ENCODE measurements around the gene GTSE1. TPM values are rescaled to one million over a fixed set of nuclear protein-coding genes. Genes with fewer than 3 reads are reported as not detected.

Gene GTSE1
- polyA plus RNA-seq, 1 of the 3 experiments (the other 2 are of a cell fraction), result 12.2 TPM

DNA sequence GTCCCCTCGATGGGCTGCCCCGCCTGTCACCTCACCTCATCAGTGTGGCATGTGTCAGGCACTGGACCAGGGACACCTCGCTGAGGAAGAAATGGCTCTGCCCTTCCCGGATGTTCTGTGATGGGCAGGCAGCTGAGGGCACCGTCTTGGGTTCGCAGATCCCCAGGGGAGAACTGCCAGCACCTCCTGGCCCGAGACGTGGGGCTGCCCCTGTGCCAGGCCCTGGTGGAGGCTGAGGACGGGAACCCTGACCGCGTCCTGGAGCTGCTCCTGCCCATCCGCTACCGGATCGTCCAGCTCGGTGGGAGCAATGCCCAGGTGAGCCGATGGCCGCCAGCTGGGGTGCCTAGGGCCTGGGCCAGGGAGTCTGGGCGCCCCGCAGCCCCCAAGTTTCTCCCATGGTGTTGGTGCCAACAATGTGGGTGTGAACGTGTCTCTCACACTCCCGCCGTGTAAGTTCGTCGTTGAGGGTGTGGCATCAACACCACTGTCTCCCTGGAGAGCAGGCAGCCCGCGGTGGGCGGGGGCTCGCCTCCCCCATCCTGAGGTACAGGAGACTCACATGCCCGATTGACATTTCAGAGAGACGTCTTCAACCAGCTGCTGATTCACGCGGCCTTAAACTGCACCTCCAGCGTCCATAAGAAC is 7.3 kb upstream of the GTSE1 start:
- 79% methylated on average over 5 of the region's 33 CpGs for whole genome bisulfite sequencing (ENCODE audit: low lambda C conversion rate)
- H3K4me3 ChIP-seq (ENCODE audit: low read depth in 2 of 2, low read length in 1 of 2), result no peak overlapping the region
- H3K27me3 ChIP-seq (ENCODE audit: insufficient read depth), result no peaks in the 10 kb centered on the region
- no peaks in the 10 kb centered on the region for H3K4me1 ChIP-seq (ENCODE audit: control insufficient read depth in 1 of 2, insufficient read depth in 2 of 2, low read depth in 1 of 2, low read length in 1 of 2)
- DNase-seq, result no peak
- no peak overlapping the region for H3K9ac ChIP-seq
- no peak overlapping the region for H3K4me2 ChIP-seq
- no peak overlapping the region for H3K27ac ChIP-seq (ENCODE audit: low read depth in 2 of 2, low read length in 1 of 2)
- peaks cover 9 to 30% of the 10 kb centered on the region in 2 experiments for H3K36me3 ChIP-seq (replicated peaks in 1 of 2; ENCODE audit: control insufficient read depth in 1 of 2, insufficient read depth in 2 of 2, low read length in 1 of 2)
- H3K9me2 ChIP-seq, result no peaks in the 10 kb centered on the region
- H3K79me2 ChIP-seq (ENCODE audit: insufficient read depth), result no peaks in the 10 kb centered on the region
- TF ChIP-seq TCF12 (IDR thresholded peaks at IDR 0.05), result no peak
- no peak for TF ChIP-seq EP300 (IDR thresholded peaks at IDR 0.05; ENCODE audit: borderline replicate concordance in 1 of 2, low read depth in 1 of 2, low read length in 1 of 2)
- no peak for TF ChIP-seq MXI1 (IDR thresholded peaks at IDR 0.05; ENCODE audit: low read depth, low read length)
- no peak for TF ChIP-seq NFIC (IDR thresholded peaks at IDR 0.05; ENCODE audit: borderline replicate concordance)
- no peak for TF ChIP-seq CHD2 (IDR thresholded peaks at IDR 0.05; ENCODE audit: low read length, partially characterized antibody)
- no peak for TF ChIP-seq RXRA (IDR thresholded peaks at IDR 0.05; ENCODE audit: borderline replicate concordance, low read depth)
- no peak for TF ChIP-seq FOSL2 (IDR thresholded peaks at IDR 0.05; ENCODE audit: borderline replicate concordance, low read depth)
- TF ChIP-seq RFX5 (IDR thresholded peaks at IDR 0.05; ENCODE audit: low read length), result no peak
- TF ChIP-seq ELF1 (IDR thresholded peaks at IDR 0.05), result no peak
- no peak for TF ChIP-seq SMC3 (IDR thresholded peaks at IDR 0.05; ENCODE audit: low read depth, low read length)
- no peaks in the 10 kb centered on the region for H3F3A ChIP-seq (replicated peaks; ENCODE audit: insufficient read depth)
- POLR2A ChIA-PET, result interaction anchor here (1.5 kb wide), 1 partner anchor 140 kb away, joined by 3 read pairs; no protein-coding TSS in a partner anchor
- H2AFZ ChIP-seq (ENCODE audit: low read depth), result no peak overlapping the region
- H3K9me3 ChIP-seq, result no peaks in the 10 kb centered on the region
- CTCF ChIA-PET, result no interaction called here
- H4K20me1 ChIP-seq (ENCODE audit: insufficient read depth), result no peaks in the 10 kb centered on the region

GRCh38 chr22:46290121-46290842 is 6.4 kb upstream of the GTSE1 start:
- no peak overlapping the region for H2AFZ ChIP-seq (ENCODE audit: low read depth)
- DNase-seq, result no peak
- H3K9me3 ChIP-seq, result no peaks in the 10 kb centered on the region
- no peaks in the 10 kb centered on the region for H4K20me1 ChIP-seq (ENCODE audit: insufficient read depth)
- H3K4me3 ChIP-seq (ENCODE audit: low read depth in 2 of 2, low read length in 1 of 2), result no peak overlapping the region
- WGBS (ENCODE audit: low lambda C conversion rate), result 98% methylated on average over 17 of the region's 17 CpGs
- peaks cover 9 to 22% of the 10 kb centered on the region in 2 experiments for H3K36me3 ChIP-seq (replicated peaks in 1 of 2; ENCODE audit: control insufficient read depth in 1 of 2, insufficient read depth in 2 of 2, low read length in 1 of 2)
- H3K4me1 ChIP-seq (ENCODE audit: control insufficient read depth in 1 of 2, insufficient read depth in 2 of 2, low read depth in 1 of 2, low read length in 1 of 2), result peaks cover 0 to under 1% of the 10 kb centered on the region in 2 experiments; a peak in 1 of 4 replicates
- no peaks in the 10 kb centered on the region for H3K27me3 ChIP-seq (ENCODE audit: insufficient read depth)
- CTCF ChIA-PET, result interaction anchor here (1.0 kb wide), 1 partner anchor 168 kb away, joined by 5 read pairs; no protein-coding TSS in a partner anchor
- H3K9me2 ChIP-seq, result no peaks in the 10 kb centered on the region
- no peak overlapping the region for H3K4me2 ChIP-seq
- peaks cover 4% of the 10 kb centered on the region for H3F3A ChIP-seq (replicated peaks; ENCODE audit: insufficient read depth)
- TF ChIP-seq CHD2 (IDR thresholded peaks at IDR 0.05; ENCODE audit: low read length, partially characterized antibody), result no peak
- TF ChIP-seq PBX3 (IDR thresholded peaks at IDR 0.05), result no peak
- TF ChIP-seq, protein P1, sequence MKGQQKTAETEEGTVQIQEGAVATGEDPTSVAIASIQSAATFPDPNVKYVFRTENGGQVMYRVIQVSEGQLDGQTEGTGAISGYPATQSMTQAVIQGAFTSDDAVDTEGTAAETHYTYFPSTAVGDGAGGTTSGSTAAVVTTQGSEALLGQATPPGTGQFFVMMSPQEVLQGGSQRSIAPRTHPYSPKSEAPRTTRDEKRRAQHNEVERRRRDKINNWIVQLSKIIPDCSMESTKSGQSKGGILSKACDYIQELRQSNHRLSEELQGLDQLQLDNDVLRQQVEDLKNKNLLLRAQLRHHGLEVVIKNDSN (IDR thresholded peaks at IDR 0.05; ENCODE audit: borderline replicate concordance, low read depth), result no peak
- no peak for TF ChIP-seq TCF12 (IDR thresholded peaks at IDR 0.05)
- no peak for TF ChIP-seq EP300 (IDR thresholded peaks at IDR 0.05; ENCODE audit: borderline replicate concordance in 1 of 2, low read depth in 1 of 2, low read length in 1 of 2)
- TF ChIP-seq ZBTB33 (IDR thresholded peaks at IDR 0.05; ENCODE audit: borderline replicate concordance, low read depth), result no peak
- TF ChIP-seq MEF2A (IDR thresholded peaks at IDR 0.05; ENCODE audit: borderline replicate concordance, low read depth), result no peak
- TF ChIP-seq RCOR1 (IDR thresholded peaks at IDR 0.05; ENCODE audit: low read length), result no peak
- TF ChIP-seq JUND (IDR thresholded peaks at IDR 0.05), result no peak
- TF ChIP-seq TAF1 (IDR thresholded peaks at IDR 0.05; ENCODE audit: borderline replicate concordance, low read depth, low read length), result no peak
- no peak for TF ChIP-seq MXI1 (IDR thresholded peaks at IDR 0.05; ENCODE audit: low read depth, low read length)
- TF ChIP-seq, protein P2, sequence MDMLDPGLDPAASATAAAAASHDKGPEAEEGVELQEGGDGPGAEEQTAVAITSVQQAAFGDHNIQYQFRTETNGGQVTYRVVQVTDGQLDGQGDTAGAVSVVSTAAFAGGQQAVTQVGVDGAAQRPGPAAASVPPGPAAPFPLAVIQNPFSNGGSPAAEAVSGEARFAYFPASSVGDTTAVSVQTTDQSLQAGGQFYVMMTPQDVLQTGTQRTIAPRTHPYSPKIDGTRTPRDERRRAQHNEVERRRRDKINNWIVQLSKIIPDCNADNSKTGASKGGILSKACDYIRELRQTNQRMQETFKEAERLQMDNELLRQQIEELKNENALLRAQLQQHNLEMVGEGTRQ (IDR thresholded peaks at IDR 0.05; ENCODE audit: borderline replicate concordance, low read depth, low read length), result no peak
- no peak overlapping the region for H3K27ac ChIP-seq (ENCODE audit: low read depth in 2 of 2, low read length in 1 of 2)
- no peaks in the 10 kb centered on the region for H3K79me2 ChIP-seq (ENCODE audit: insufficient read depth)
- no peak overlapping the region for H3K9ac ChIP-seq
- POLR2A ChIA-PET, result interaction anchor here (1.1 to 1.5 kb wide), 3 partner anchors 9 to 141 kb away, joined by 3 to 5 read pairs (median 3); partner anchors contain the start of gene CDPF1
